HepG2 (cell line): Measurements from ENCODE around the gene ENPP7. TPM values are rescaled to one million over a fixed set of nuclear protein-coding genes. Genes with fewer than 3 reads are reported as not detected.

Source experiments
- ATAC-seq: fragments of 200-7000 bp; cut with Tn5 transposase; 3 replicates; pipeline ENCODE4 v1.9.1; 2020; ENCODE audit warnings: mild to moderate bottlenecking, moderate library complexity
- BruUV-seq: library from RNA; stranded (reverse); fragments of 400-500 nt; replicated peaks from 2 replicates; lab custom pipeline; 2021; lab: Mats Ljungman, UMichigan
- CTCF ChIA-PET: fragments of 300-600 bp; formaldehyde crosslinking; extraction: SDS; loops from one replicate; lab custom pipeline; 2021; ENCODE audit warnings: low total read pairs, inconsistent platforms, low intra/inter-chr PET ratio; lab: Yijun Ruan, JAX
- POLR2A ChIA-PET: fragments of 350-600 bp; sonication (Branson Sonifier 250); formaldehyde crosslinking; loops from one replicate; lab custom pipeline; 2020; ENCODE audit warnings: antibody characterized with exemption, inconsistent platforms; lab: Yijun Ruan, JAX
- DNase-seq: peaks from one replicate; pipeline ENCODE4 v3.0.0-alpha.2; 2015; ENCODE audit warnings: low spot score
- FAIRE-seq: peaks from 3 replicates; lab custom pipeline; 2011; peaks lifted over from hg19 to GRCh38; lab: Jason Lieb, UNC
- H2AFZ ChIP-seq: one replicate; pipeline ENCODE4 v1.6.1; 2011; ENCODE audit warnings: low read length, inconsistent platforms
- H3K27ac ChIP-seq: fragments of 300-600 bp; 3 replicates; pipeline ENCODE4 v1.8.0; 2011; ENCODE audit warnings: mixed run types, mild to moderate bottlenecking, mixed read lengths, low read length, inconsistent platforms; ENCODE audit not compliant: insufficient read depth; ENCODE audit errors: extremely low read length
- H3K27me3 ChIP-seq, 2 experiments: fragments of 200-600 bp in 1 of 2; 2 replicates in 1 of 2; 3 replicates in 1 of 2; pipeline versions ENCODE4 v1.6.0 to v1.8.0; 2011; ENCODE audit warnings: low read length in 2 of 2, mild to moderate bottlenecking in 2 of 2, moderate library complexity in 2 of 2, inconsistent platforms in 1 of 2; ENCODE audit not compliant: insufficient read depth in 2 of 2, control insufficient read depth in 1 of 2
- H3K36me3 ChIP-seq, 2 experiments: fragments of 200-600 bp in 1 of 2; replicated peaks in 1 of 2; 2 replicates in 1 of 2; 3 replicates in 1 of 2; pipeline versions ENCODE4 v1.5.1 to v1.8.0; 2011; ENCODE audit warnings: low read length in 2 of 2, inconsistent platforms in 1 of 2; ENCODE audit not compliant: insufficient read depth in 2 of 2, control insufficient read depth in 1 of 2
- H3K4me1 ChIP-seq: 2 replicates; pipeline ENCODE4 v1.5.1; 2012; ENCODE audit warnings: low read length, inconsistent platforms; ENCODE audit not compliant: insufficient read depth
- H3K4me2 ChIP-seq: 2 replicates; pipeline ENCODE4 v1.6.0; 2011; ENCODE audit warnings: low read depth, low read length, inconsistent platforms
- H3K4me3 ChIP-seq, 3 experiments: fragments of 200-600 bp in 1 of 3; sonication (generic), shearing (Covaris generic) in 1 of 3; replicated peaks in 1 of 3; 2 replicates each; pipeline ENCODE4 v1.5.1; 2011 to 2016; ENCODE audit warnings: low read length in 3 of 3, inconsistent platforms in 2 of 3, low read depth in 2 of 3, mild to moderate bottlenecking in 2 of 3, control low read depth in 1 of 3, mixed read lengths in 1 of 3; ENCODE audit not compliant: insufficient read depth in 1 of 3
- H3K79me2 ChIP-seq: one replicate; pipeline ENCODE4 v1.6.1; 2011; ENCODE audit warnings: low read length, inconsistent platforms; ENCODE audit not compliant: insufficient read depth
- H3K9ac ChIP-seq: 2 replicates; pipeline ENCODE4 v1.6.0; 2011; ENCODE audit warnings: mild to moderate bottlenecking, low read depth, low read length, inconsistent platforms; ENCODE audit not compliant: insufficient read depth
- H3K9me3 ChIP-seq: 2 replicates; pipeline ENCODE4 v1.5.1; 2012; ENCODE audit warnings: mild to moderate bottlenecking, low read length
- H4K20me1 ChIP-seq: 2 replicates; pipeline ENCODE4 v1.6.0; 2011; ENCODE audit warnings: inconsistent platforms, mild to moderate bottlenecking, low read length, moderate library complexity; ENCODE audit not compliant: insufficient read depth
- ATF1 ChIP-seq: IDR thresholded peaks from 2 replicates; pipeline ENCODE4 v1.6.1; 2016; ENCODE audit warnings: mild to moderate bottlenecking, control low read depth
- JUND ChIP-seq: sonication (generic); formaldehyde crosslinking; IDR thresholded peaks from 2 replicates; pipeline ENCODE4 v1.8.0; 2022; ENCODE audit warnings: mild to moderate bottlenecking, missing genetic modification reagents
- MED13 ChIP-seq: sonication (generic); formaldehyde crosslinking; IDR thresholded peaks from 2 replicates; pipeline ENCODE4 v1.5.0; 2020; ENCODE audit warnings: missing genetic modification reagents
- RFXAP ChIP-seq: sonication (generic); formaldehyde crosslinking; IDR thresholded peaks from 2 replicates; pipeline ENCODE4 v1.4.0; 2020; ENCODE audit warnings: missing genetic modification reagents, borderline replicate concordance
- SMARCC2 ChIP-seq: fragments of 450-650 bp; IDR thresholded peaks from 2 replicates; pipeline ENCODE4 v1.6.1; 2017; ENCODE audit warnings: antibody characterized with exemption, mild to moderate bottlenecking
- TAF15 ChIP-seq: fragments of 200-400 bp; formaldehyde crosslinking; IDR thresholded peaks from one replicate; pipeline ENCODE4 v1.6.1; 2018; ENCODE audit warnings: mild to moderate bottlenecking, low read depth, low read length; ENCODE audit not compliant: poor library complexity, severe bottlenecking
- XRCC5 ChIP-seq: fragments of 200-400 bp; formaldehyde crosslinking; optimal IDR thresholded peaks from 2 replicates; pipeline ENCODE3; 2017; ENCODE audit warnings: mild to moderate bottlenecking, low read length
- ZNF737 ChIP-seq: sonication (generic); formaldehyde crosslinking; IDR thresholded peaks from 2 replicates; pipeline ENCODE4 v1.5.0; 2020; ENCODE audit warnings: missing genetic modification reagents, mild to moderate bottlenecking, borderline replicate concordance
- WGBS: methylation state at CpG from one replicate; pipeline ENCODE4 v1.1.6; 2017; ENCODE audit warnings: low lambda C conversion rate; 5-methylcytosine and 5-hydroxymethylcytosine counted together
- in situ Hi-C: cut with HindIII; loops from 2 replicates; pipeline ENCODE4 v1.10.0; 2017; ENCODE audit warnings: low pct_unique_long_range_greater_than_20kb; ENCODE audit not compliant: extremely low pct_ligation_motif_present
- intact Hi-C: fragments of 100-400 bp; cut with micrococcal nuclease; formaldehyde crosslinking; loops from one replicate; pipeline ENCODE4 v1.10.0; 2022; ENCODE audit not compliant: unreplicated experiment
- polyA plus RNA-seq, 8 experiments: library from polyadenylated mRNA; depleted of rRNA in 3 of 8; stranded (reverse) in 7 of 8; unstranded in 1 of 8; fragments of >200 nt; fragmentation: Illumina TruSeq in 4 of 8; extraction: Trizol in 4 of 8; gene quantifications; 2 replicates each; pipeline versions ENCODE4 v1.2.1 to v1.2.3, GENCODE V29; 2011 to 2016; ENCODE audit warnings: low read depth in 4 of 8, missing spikeins in 1 of 8, mixed read lengths in 1 of 8; ENCODE audit not compliant: insufficient read depth in 1 of 8
- total RNA-seq, 5 experiments: library from RNA; depleted of rRNA; stranded (reverse); fragments of >200 nt; fragmentation: Illumina TruSeq; extraction: Trizol; gene quantifications; 2 replicates each; pipeline ENCODE4 v1.2.3, GENCODE V29; 2016; ENCODE audit warnings: low read depth in 1 of 5
- TF ChIP-seq, protein P1 (sequence below), 2 experiments: sonication (generic) in 1 of 2; formaldehyde crosslinking in 1 of 2; IDR thresholded peaks; 2 replicates each; pipeline versions ENCODE4 v1.4.0 to v1.6.1; 2016 to 2020; ENCODE audit warnings: borderline replicate concordance in 1 of 2, low read depth in 1 of 2, mild to moderate bottlenecking in 1 of 2, missing genetic modification reagents in 1 of 2
- TF ChIP-seq, protein P2 (sequence below): sonication (generic); formaldehyde crosslinking; IDR thresholded peaks from one replicate; pipeline ENCODE4 v1.5.1; 2020; ENCODE audit warnings: mild to moderate bottlenecking, missing genetic modification reagents; ENCODE audit errors: not compliant biosample characterization

Gene ENPP7
- total and polyA plus RNA-seq, 2 of the 13 experiments (the other 11 are each of a cell fraction or from before 2014, with no cell fraction given), result 1.1 to 2.2 TPM

DNA sequence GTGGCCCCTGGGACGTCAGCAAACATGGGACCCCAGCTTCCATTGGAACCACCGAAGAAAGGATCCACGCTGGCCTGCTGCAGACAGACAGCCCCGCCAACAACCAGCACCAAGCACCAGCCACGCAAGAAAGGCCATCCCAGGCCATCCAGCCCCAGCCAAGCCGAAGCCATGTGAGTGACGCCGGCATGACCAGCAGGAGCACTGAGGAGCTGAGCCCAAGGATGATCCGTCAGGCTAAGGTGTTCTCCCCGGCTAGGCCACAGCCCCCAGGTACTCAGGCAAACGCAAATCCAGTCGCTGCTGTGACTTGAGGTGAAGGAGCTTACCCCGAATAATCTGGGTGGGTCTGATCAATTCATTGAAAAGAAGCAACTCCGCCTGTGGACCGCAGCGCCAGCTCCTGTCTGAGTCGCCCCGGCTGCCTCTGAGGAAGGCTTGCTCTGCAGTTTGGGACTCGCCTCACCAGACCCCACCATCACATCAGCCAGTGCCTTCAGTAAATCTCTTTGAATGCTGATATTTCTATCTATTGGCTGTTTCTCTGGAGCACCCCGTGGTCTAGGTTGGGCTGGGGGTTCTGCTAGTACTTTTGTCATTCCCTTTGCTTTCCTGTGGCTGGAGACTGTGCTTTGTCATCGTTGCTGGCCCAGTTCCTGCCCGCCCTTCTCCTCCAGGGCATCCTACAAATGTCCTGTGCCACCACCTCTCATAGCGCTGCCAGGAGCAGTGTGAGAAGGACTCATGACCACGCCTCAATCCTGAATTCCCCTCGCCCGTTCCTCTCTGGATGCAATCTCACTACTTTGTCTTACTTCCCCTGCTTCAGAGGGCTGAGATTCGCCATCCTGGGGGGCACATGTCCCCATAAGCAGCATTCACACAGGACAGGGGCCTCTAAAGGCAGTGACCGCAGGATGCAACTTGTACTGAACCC lies 39.1 kb downstream of the ENPP7 start:
- in situ Hi-C loops, result no loop called here
- Histone ChIP-seq H3K79me2 (no peaks in the 10 kb centered on the region), H3K27ac (no peak overlapping the region), H2AFZ (no peak overlapping the region), H3K27me3 (peaks cover 6 to 34% of the 10 kb centered on the region in 2 experiments), H3K4me1 (peaks cover 38% of the 10 kb centered on the region), H3K9ac (no peak overlapping the region), H4K20me1 (no peaks in the 10 kb centered on the region), H3K4me3 (no peak overlapping the region), H3K36me3 (no peaks in the 10 kb centered on the region), H3K9me3 (no peaks in the 10 kb centered on the region; the same call in 1 of the 2 replicates), H3K4me2 (no peak overlapping the region; the same call in 1 of the 2 replicates)
- DNase-seq (no peak), FAIRE-seq (no peak), ATAC-seq (no peak)
- 49% methylated on average over 17 of the region's 28 CpGs for WGBS
- ChIA-PET CTCF (no interaction called here), POLR2A (interaction anchor here (0.7 to 1.1 kb wide), 3 partner anchors 10 to 224 kb away, joined by 3 read pairs; no protein-coding TSS in a partner anchor)
- no TSS peak for BruUV-seq
- intact Hi-C loops, result no loop called here
- no peak for TF ChIP-seq JUND (CRISPR knock-in tag)
- no peak for TF ChIP-seq TAF15
- no peak for TF ChIP-seq ATF1
- TF ChIP-seq XRCC5, result no peak
- TF ChIP-seq ZNF737 (CRISPR knock-in tag), result no peak
- no peak for TF ChIP-seq RFXAP (CRISPR knock-in tag)
- TF ChIP-seq, protein P1, sequence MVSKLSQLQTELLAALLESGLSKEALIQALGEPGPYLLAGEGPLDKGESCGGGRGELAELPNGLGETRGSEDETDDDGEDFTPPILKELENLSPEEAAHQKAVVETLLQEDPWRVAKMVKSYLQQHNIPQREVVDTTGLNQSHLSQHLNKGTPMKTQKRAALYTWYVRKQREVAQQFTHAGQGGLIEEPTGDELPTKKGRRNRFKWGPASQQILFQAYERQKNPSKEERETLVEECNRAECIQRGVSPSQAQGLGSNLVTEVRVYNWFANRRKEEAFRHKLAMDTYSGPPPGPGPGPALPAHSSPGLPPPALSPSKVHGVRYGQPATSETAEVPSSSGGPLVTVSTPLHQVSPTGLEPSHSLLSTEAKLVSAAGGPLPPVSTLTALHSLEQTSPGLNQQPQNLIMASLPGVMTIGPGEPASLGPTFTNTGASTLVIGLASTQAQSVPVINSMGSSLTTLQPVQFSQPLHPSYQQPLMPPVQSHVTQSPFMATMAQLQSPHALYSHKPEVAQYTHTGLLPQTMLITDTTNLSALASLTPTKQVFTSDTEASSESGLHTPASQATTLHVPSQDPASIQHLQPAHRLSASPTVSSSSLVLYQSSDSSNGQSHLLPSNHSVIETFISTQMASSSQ (IDR thresholded peaks at IDR 0.05; ENCODE audit: low read depth), result no peak
- TF ChIP-seq, protein P1 (CRISPR knock-in tag; IDR thresholded peaks at IDR 0.05; ENCODE audit: borderline replicate concordance), result no peak
- no peak for TF ChIP-seq MED13 (CRISPR knock-in tag)
- TF ChIP-seq, protein P2, sequence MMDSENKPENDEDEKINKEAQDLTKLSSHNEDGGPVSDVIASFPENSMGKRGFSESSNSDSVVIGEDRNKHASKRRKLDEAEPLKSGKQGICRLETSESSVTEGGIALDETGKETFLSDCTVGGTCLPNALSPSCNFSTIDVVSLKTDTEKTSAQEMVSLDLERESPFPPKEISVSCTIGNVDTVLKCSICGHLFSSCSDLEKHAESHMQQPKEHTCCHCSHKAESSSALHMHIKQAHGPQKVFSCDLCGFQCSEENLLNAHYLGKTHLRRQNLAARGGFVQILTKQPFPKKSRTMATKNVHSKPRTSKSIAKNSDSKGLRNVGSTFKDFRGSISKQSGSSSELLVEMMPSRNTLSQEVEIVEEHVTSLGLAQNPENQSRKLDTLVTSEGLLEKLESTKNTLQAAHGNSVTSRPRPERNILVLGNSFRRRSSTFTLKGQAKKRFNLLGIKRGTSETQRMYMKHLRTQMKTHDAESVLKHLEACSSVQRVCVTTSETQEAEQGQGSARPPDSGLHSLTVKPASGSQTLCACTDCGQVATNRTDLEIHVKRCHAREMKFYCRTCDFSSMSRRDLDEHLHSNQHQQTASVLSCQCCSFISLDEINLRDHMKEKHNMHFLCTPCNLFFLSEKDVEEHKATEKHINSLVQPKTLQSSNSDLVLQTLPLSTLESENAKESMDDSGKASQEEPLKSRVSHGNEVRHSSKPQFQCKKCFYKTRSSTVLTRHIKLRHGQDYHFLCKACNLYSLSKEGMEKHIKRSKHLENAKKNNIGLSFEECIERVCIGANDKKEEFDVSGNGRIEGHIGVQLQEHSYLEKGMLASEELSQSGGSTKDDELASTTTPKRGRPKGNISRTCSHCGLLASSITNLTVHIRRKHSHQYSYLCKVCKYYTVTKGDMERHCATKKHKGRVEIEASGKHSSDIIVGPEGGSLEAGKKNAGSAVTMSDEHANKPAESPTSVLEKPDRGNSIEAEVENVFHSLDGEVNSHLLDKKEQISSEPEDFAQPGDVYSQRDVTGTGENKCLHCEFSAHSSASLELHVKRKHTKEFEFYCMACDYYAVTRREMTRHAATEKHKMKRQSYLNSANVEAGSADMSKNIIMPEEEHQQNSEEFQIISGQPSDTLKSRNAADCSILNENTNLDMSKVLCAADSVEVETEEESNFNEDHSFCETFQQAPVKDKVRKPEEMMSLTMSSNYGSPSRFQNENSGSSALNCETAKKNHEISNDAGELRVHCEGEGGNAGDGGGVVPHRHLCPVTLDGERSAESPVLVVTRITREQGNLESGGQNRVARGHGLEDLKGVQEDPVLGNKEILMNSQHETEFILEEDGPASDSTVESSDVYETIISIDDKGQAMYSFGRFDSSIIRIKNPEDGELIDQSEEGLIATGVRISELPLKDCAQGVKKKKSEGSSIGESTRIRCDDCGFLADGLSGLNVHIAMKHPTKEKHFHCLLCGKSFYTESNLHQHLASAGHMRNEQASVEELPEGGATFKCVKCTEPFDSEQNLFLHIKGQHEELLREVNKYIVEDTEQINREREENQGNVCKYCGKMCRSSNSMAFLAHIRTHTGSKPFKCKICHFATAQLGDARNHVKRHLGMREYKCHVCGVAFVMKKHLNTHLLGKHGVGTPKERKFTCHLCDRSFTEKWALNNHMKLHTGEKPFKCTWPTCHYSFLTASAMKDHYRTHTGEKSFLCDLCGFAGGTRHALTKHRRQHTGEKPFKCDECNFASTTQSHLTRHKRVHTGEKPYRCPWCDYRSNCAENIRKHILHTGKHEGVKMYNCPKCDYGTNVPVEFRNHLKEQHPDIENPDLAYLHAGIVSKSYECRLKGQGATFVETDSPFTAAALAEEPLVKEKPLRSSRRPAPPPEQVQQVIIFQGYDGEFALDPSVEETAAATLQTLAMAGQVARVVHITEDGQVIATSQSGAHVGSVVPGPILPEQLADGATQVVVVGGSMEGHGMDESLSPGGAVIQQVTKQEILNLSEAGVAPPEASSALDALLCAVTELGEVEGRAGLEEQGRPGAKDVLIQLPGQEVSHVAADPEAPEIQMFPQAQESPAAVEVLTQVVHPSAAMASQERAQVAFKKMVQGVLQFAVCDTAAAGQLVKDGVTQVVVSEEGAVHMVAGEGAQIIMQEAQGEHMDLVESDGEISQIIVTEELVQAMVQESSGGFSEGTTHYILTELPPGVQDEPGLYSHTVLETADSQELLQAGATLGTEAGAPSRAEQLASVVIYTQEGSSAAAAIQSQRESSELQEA, result no peak
- no peak for TF ChIP-seq SMARCC2
